Sigmoid colon (tissue), 4 donors: ENCODE measurements around the gene MYBPC1.

Experiments used
- EP300 ChIP-seq, 4 donors: sonication (generic); formaldehyde crosslinking; IDR thresholded peaks; one replicate each; pipeline ENCODE4 v1.6.1; 2017; ENCODE audit warnings: antibody characterized with exemption in 4 of 4
- POLR2A ChIP-seq, 2 donors: fragments of 450-650 bp; IDR thresholded peaks; one replicate each; pipeline ENCODE4 v1.6.1; 2016; ENCODE audit warnings: antibody characterized with exemption in 2 of 2, mild to moderate bottlenecking in 2 of 2, moderate library complexity in 2 of 2
- POLR2AphosphoS5 ChIP-seq, 4 donors: sonication (generic); formaldehyde crosslinking; IDR thresholded peaks; one replicate each; pipeline ENCODE4 v1.6.1; 2017; ENCODE audit warnings: antibody characterized with exemption in 4 of 4
- TF ChIP-seq, protein P1 (sequence below), 4 experiments: fragments of 450-650 bp in 3 of 4; fragments of 200-600 bp in 1 of 4; IDR thresholded peaks; one replicate each; pipeline ENCODE4 v1.5.1; 2016 to 2019; ENCODE audit warnings: antibody characterized with exemption in 4 of 4, mild to moderate bottlenecking in 3 of 4, moderate library complexity in 2 of 4

DNA sequence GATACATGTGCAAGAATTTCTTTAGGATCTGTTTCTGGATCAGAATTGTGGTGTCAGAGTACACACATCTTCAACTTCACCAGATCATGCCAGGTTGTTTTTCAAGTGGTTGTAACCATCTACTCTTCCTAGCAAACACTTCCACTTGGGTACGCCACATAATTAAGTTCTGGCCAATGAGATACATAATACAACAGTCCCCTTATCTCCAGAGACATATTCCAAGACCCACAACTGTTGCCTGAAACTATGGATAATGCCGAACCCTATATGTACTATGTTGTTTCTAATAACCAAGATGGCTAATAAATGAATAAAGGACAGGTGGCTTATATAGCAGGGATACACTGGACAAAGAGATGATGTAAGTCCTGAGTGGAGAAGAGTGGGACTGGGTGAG, 100.2 kb downstream of the MYBPC1 start:
- TF ChIP-seq, protein P1, sequence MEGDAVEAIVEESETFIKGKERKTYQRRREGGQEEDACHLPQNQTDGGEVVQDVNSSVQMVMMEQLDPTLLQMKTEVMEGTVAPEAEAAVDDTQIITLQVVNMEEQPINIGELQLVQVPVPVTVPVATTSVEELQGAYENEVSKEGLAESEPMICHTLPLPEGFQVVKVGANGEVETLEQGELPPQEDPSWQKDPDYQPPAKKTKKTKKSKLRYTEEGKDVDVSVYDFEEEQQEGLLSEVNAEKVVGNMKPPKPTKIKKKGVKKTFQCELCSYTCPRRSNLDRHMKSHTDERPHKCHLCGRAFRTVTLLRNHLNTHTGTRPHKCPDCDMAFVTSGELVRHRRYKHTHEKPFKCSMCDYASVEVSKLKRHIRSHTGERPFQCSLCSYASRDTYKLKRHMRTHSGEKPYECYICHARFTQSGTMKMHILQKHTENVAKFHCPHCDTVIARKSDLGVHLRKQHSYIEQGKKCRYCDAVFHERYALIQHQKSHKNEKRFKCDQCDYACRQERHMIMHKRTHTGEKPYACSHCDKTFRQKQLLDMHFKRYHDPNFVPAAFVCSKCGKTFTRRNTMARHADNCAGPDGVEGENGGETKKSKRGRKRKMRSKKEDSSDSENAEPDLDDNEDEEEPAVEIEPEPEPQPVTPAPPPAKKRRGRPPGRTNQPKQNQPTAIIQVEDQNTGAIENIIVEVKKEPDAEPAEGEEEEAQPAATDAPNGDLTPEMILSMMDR (IDR thresholded peaks at IDR 0.05), result no peak
- no peak for TF ChIP-seq EP300 (IDR thresholded peaks at IDR 0.05)
- no peak for TF ChIP-seq POLR2AphosphoS5 (IDR thresholded peaks at IDR 0.05)
- no peak for TF ChIP-seq POLR2A (IDR thresholded peaks at IDR 0.05)
